ENCODE data around the gene CAMTA1. TPM values are rescaled to one million over a fixed set of nuclear protein-coding genes. Genes with fewer than 3 reads are reported as not detected.

CAMTA1 gene
- total and polyA plus RNA-seq, 4 donors = 48.1 to 140 (median 52.3) TPM

GRCh38 chr1:7813677-7814373 is 1028.6 kb downstream of the CAMTA1 start:
- WGBS, 2 donors = 93 to 97% methylated on average over 3 of the region's 3 CpGs
- peaks cover 11 to 26% (median 16%) of the 10 kb centered on the region in 4 donors for H3K36me3 ChIP-seq (ENCODE audit: control insufficient read depth in 4 of 4, insufficient read depth in 4 of 4, low read length in 4 of 4)
- no peaks in the 10 kb centered on the region for H3K4me1 ChIP-seq (ENCODE audit: control insufficient read depth in 5 of 5, insufficient read depth in 5 of 5, low read length in 5 of 5)

More at GRCh38 chr1:7813677-7814373, 1028.6 kb downstream of the CAMTA1 start:
- Histone ChIP-seq H3K9ac (ENCODE audit: insufficient read depth in 1 of 2, low read length in 2 of 2) (no peak overlapping the region), H3K27me3 (ENCODE audit: control insufficient read depth in 3 of 3, insufficient read depth in 3 of 3, low read length in 2 of 3) (no peaks in the 10 kb centered on the region), H3K4me3 (no peak overlapping the region), H3K9me3 (ENCODE audit: control insufficient read depth in 4 of 4, insufficient read depth in 3 of 4, low read length in 3 of 4) (peaks cover 0 to 9% (median 5%) of the 10 kb centered on the region in 4 donors), H3K27ac (ENCODE audit: low read depth in 1 of 2, low read length in 1 of 2) (no peak overlapping the region)
- ATAC-seq (ENCODE audit: insufficient read depth, low FRiP score) = no peak
- DNase-seq = no peak
- TF ChIP-seq CTCF (IDR thresholded peaks at IDR 0.05; ENCODE audit: control extremely low read depth, extremely low read depth) = no peak

Small RNA genes within 50 kb of the gene (small RNA-seq; reads per million reads assigned to genes)
- gene AL359881.1 (ENCODE audit: low replicate concordance) = not detected
- gene AL590128.1 (ENCODE audit: low replicate concordance) = not detected
- gene RNU1-8P (ENCODE audit: low replicate concordance) = not detected

Other genes starting within 250 kb of the CAMTA1 start
- gene NOL9, start 230.9 kb upstream of the CAMTA1 start, total RNA-seq = 10 to 100 TPM; 26.4 to 29.4 TPM
- 1 to 10 TPM; 3.4 to 6.9 TPM for gene NOL9, start 230.9 kb upstream of the CAMTA1 start, polyA plus RNA-seq
- under 1 TPM; 0.21 to 0.51 TPM for gene TAS1R1, start 230.1 kb upstream of the CAMTA1 start, total RNA-seq
- gene TAS1R1, start 230.1 kb upstream of the CAMTA1 start, polyA plus RNA-seq = under 1 TPM; 0.02 to 0.08 TPM
- gene ZBTB48, start 205.5 kb upstream of the CAMTA1 start, total RNA-seq = 10 to 100 TPM; 21.6 to 41.3 TPM
- gene ZBTB48, start 205.5 kb upstream of the CAMTA1 start, polyA plus RNA-seq = 10 to 100 TPM; 33.0 to 35.5 TPM
- gene KLHL21, start 182.6 kb upstream of the CAMTA1 start, total RNA-seq = 10 to 100 TPM; 16.0 to 31.3 TPM
- gene KLHL21, start 182.6 kb upstream of the CAMTA1 start, polyA plus RNA-seq = 10 to 100 TPM in 1 of 2 donors, 1 to 10 TPM in 1; 9.2 to 23.3 TPM
- 10 to 100 TPM in 1 of 2 donors, 1 to 10 TPM in 1; 8.9 to 20.6 TPM for gene PHF13, start 171.7 kb upstream of the CAMTA1 start, total RNA-seq
- 1 to 10 TPM; 5.4 to 5.6 TPM for gene PHF13, start 171.7 kb upstream of the CAMTA1 start, polyA plus RNA-seq
- gene THAP3, start 160.6 kb upstream of the CAMTA1 start, total RNA-seq = 10 to 100 TPM; 12.6 to 26.5 TPM
- 10 to 100 TPM; 17.8 to 23.8 TPM for gene THAP3, start 160.6 kb upstream of the CAMTA1 start, polyA plus RNA-seq
- 10 to 100 TPM; 37.7 to 43.0 TPM for gene DNAJC11, start 83.6 kb upstream of the CAMTA1 start, total RNA-seq
- 10 to 100 TPM; 18.6 to 23.2 TPM for gene DNAJC11, start 83.6 kb upstream of the CAMTA1 start, polyA plus RNA-seq

Data from lung (tissue), 13 donors.